ENCODE measurements around the gene GOLGA6B. TPM values are rescaled to one million over a fixed set of nuclear protein-coding genes. Genes with fewer than 3 reads are reported as not detected.

Gene GOLGA6B
- polyA plus RNA-seq, 4 donors, result 0.06 TPM; not detected in 3

DNA sequence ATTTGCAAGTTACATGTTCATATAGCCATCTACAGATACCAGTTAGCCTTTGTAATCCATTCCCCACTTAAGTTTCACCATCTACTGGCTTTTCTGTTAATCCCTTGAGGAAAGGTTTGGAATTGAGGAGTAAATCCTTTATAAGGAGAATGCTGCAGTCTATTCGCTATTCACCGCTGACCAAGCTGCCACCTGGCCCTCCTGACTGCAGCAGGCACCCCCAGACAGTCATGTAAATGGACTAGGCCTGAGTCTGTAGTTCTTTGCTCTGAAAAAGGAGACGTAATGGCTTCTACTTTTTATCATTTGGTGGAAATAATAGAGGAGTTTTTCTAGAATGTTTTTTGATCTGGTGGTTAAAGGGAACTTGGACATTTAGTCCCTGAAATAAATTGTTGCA lies 28.3 kb downstream of the GOLGA6B start:
- H3K4me1 ChIP-seq (ENCODE audit: control insufficient read depth in 3 of 3, insufficient read depth in 2 of 3, low read depth in 1 of 3, low read length in 2 of 3), result peaks cover 0 to 5% (median 0%) of the 10 kb centered on the region in 3 donors
- FAIRE-seq, result no peak
- H3K9me3 ChIP-seq (ENCODE audit: control insufficient read depth in 2 of 2, insufficient read depth in 1 of 2, low read depth in 1 of 2, low read length in 1 of 2), result no peaks in the 10 kb centered on the region
- H3K36me3 ChIP-seq (ENCODE audit: control insufficient read depth in 3 of 3, insufficient read depth in 2 of 3, low read depth in 1 of 3, low read length in 3 of 3), result no peaks in the 10 kb centered on the region
- H3K27ac ChIP-seq (ENCODE audit: low read depth in 1 of 3, low read length in 2 of 3), result no peak overlapping the region
- peaks cover 0 to 5% (median 4%) of the 10 kb centered on the region in 3 donors for H3K27me3 ChIP-seq (ENCODE audit: control insufficient read depth in 3 of 3, insufficient read depth in 3 of 3, low read length in 3 of 3)
- no peak overlapping the region for H3K4me3 ChIP-seq (ENCODE audit: low read depth in 1 of 3, low read length in 3 of 3)
- no peak for DNase-seq
- WGBS, 3 donors, result 89 to 96% (median 95%) methylated on average over 3 of the region's 3 CpGs

DNA sequence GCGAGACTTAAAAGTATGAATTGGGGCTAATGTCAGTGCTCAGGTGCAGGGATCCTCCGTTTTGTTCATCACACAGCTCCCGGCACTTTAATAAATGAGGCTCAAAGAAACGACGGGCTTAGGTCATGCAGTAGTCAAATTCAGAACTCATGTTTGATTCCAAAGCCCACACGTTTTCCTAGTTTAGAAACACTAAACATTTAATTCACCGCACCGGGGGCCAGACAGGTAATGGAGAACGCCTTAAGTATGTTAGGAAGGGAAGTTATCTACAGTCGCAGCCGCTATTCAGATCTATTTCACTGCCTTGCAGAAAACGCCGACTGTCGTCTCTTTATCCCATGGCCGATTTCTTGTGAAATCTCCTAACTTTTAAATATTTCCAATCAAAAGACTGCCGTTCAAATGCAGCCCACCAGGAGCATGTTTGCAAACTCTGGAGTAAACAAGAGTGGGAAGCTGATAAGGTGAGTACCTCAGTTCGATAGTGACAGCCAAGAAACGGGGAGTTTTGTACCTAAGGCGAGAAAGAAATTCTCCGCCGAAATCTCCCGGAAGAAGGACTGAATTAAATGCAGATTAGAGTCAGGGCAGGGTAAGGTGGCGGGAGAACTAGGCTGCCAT lies 30.9 kb downstream of the GOLGA6B start:
- H3K27me3 ChIP-seq (ENCODE audit: control insufficient read depth in 3 of 3, insufficient read depth in 3 of 3, low read length in 3 of 3), result peaks cover 0 to 5% (median 0%) of the 10 kb centered on the region in 3 donors
- peak overlapping the region; percentile 85 to 98 (median 90) for H3K27ac ChIP-seq (ENCODE audit: low read depth in 1 of 3, low read length in 2 of 3)
- FAIRE-seq, result no peak
- H3K9me3 ChIP-seq (ENCODE audit: control insufficient read depth in 2 of 2, insufficient read depth in 1 of 2, low read depth in 1 of 2, low read length in 1 of 2), result no peaks in the 10 kb centered on the region
- 9 to 22% (median 18%) methylated on average over 23 of the region's 23 CpGs for WGBS, 3 donors
- peaks cover 0 to 5% (median 0%) of the 10 kb centered on the region in 3 donors for H3K4me1 ChIP-seq (ENCODE audit: control insufficient read depth in 3 of 3, insufficient read depth in 2 of 3, low read depth in 1 of 3, low read length in 2 of 3)
- DNase-seq, result peak in 1 of 2 donors; percentile 21
- peak overlapping the region; percentile 75 to 81 (median 77) for H3K4me3 ChIP-seq (ENCODE audit: low read depth in 1 of 3, low read length in 3 of 3)
- no peaks in the 10 kb centered on the region for H3K36me3 ChIP-seq (ENCODE audit: control insufficient read depth in 3 of 3, insufficient read depth in 2 of 3, low read depth in 1 of 3, low read length in 3 of 3)

DNA sequence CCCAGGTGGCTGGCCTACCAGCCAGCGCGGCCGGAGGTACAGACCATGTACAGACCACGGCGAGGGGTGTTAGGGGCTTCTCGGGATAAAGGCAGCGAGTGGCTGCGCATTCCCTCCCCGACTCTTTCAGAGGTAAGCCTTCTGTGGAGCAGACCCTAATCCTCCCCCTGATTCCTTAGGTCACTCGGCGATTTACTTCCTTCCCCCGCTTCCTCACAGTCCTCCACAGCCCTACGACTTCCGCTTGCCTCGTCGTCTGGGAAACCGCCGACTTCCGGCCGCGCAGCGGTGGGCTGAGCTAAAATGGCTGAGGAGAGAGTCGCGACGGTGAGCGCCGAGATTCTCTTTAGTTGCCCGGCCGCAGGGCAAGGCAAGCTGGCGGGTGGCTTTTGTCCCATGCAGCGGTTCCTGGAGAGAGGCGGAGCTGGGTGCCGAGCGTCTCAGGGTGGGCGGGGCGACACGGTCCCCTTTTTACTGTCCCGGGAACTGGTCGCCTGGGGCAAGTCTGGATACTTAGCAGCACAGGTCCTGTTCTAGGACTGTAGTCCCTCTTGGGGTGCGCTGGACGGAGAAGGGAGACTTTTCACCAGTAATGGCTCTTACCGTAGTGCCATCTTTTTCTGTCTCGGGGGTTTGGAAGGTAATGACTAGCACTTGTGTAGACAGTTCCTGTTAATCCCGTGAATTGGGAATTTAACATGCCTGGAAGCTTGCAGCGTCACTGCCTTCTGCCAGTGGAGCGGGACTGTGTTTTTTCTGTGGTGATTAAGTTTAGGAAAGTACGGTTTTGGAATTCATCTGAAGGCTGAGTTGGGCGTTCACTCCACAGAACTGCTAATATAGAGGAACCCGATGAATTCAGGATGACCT lies 31.7 kb downstream of the GOLGA6B start, which contains the start of the genes BBS4 and HIGD2B:
Gene BBS4, plus strand, starts transcription at position 283 of the 870 bp plus-strand sequence. Its CDS starts 21 bp downstream, at position 304.
Gene HIGD2B, minus strand, starts transcription at position 258 of the 870 bp plus-strand sequence. CDS start 9,808 bp downstream, outside the sequence.
- peak within 1 kb of the TSS; percentile 75 to 81 (median 77) for H3K4me3 ChIP-seq (ENCODE audit: low read depth in 1 of 3, low read length in 3 of 3)
- FAIRE-seq (no peak), DNase-seq (peak; percentile 93 to 97)
- 0 to 1% (median 0%) methylated on average over 48 to 49 of the region's 49 CpGs for WGBS, 3 donors
- peaks cover 0 to 5% (median 0%) of the 10 kb centered on the region in 3 donors for H3K4me1 ChIP-seq (ENCODE audit: control insufficient read depth in 3 of 3, insufficient read depth in 2 of 3, low read depth in 1 of 3, low read length in 2 of 3)
- peaks cover 0 to under 1% (median 0%) of the 10 kb centered on the region in 3 donors for H3K27me3 ChIP-seq (ENCODE audit: control insufficient read depth in 3 of 3, insufficient read depth in 3 of 3, low read length in 3 of 3)
- no peaks in the 10 kb centered on the region for H3K9me3 ChIP-seq (ENCODE audit: control insufficient read depth in 2 of 2, insufficient read depth in 1 of 2, low read depth in 1 of 2, low read length in 1 of 2)
- H3K36me3 ChIP-seq (ENCODE audit: control insufficient read depth in 3 of 3, insufficient read depth in 2 of 3, low read depth in 1 of 3, low read length in 3 of 3), result no peaks in the 10 kb centered on the region
- H3K27ac ChIP-seq (ENCODE audit: low read depth in 1 of 3, low read length in 2 of 3), result peak within 1 kb of the TSS; percentile 85 to 98 (median 90)

DNA sequence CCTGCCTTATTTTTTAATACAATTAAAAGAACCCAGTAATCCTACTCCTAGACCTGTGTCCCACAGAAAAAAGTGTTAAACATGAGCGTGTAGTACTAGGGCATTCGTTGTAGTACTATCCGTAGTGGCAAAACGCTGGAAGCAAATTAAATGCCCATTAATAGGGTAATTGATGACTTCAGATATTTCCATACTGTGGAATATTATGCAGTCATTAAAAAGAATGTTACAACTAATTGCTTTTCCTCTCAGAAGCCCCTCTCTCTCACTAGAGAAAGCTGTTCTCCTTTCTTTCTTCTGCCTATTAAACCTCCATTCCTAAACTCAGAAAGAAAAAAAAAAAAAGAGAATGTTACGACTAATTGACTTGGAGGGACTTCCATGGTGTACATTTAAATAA lies 34.2 kb downstream of the GOLGA6B start:
- no peak overlapping the region for H3K4me3 ChIP-seq (ENCODE audit: low read depth in 1 of 3, low read length in 3 of 3)
- H3K9me3 ChIP-seq (ENCODE audit: control insufficient read depth in 2 of 2, insufficient read depth in 1 of 2, low read depth in 1 of 2, low read length in 1 of 2), result no peaks in the 10 kb centered on the region
- FAIRE-seq, result no peak
- H3K27me3 ChIP-seq (ENCODE audit: control insufficient read depth in 3 of 3, insufficient read depth in 3 of 3, low read length in 3 of 3), result no peaks in the 10 kb centered on the region
- H3K4me1 ChIP-seq (ENCODE audit: control insufficient read depth in 3 of 3, insufficient read depth in 2 of 3, low read depth in 1 of 3, low read length in 2 of 3), result peaks cover 0 to 5% (median 0%) of the 10 kb centered on the region in 3 donors
- peaks cover 0 to 4% (median 0%) of the 10 kb centered on the region in 3 donors for H3K36me3 ChIP-seq (ENCODE audit: control insufficient read depth in 3 of 3, insufficient read depth in 2 of 3, low read depth in 1 of 3, low read length in 3 of 3)
- DNase-seq, result no peak
- 99% methylated on average over 5 of the region's 5 CpGs for WGBS, 3 donors
- no peak overlapping the region for H3K27ac ChIP-seq (ENCODE audit: low read depth in 1 of 3, low read length in 2 of 3)

DNA sequence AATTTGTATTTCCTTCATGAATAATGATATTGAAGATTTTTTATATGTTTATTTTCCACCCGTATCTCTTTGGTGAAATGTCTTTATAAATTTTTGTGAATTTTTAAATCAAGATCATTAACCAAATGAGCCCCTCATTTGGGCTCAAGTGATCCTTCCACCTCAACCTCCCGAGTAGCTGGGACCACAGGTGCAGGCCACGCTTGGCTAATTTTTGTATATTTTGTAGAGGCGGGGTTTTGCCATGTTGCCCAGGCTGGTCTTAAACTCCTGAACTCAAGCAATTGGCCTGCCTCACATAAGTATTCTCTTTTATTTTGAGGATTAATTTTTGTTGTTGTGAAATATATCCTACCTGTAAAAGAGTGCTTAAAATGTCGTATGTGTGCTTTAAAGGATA lies 36.4 kb downstream of the GOLGA6B start:
- Histone ChIP-seq H3K27ac (ENCODE audit: low read depth in 1 of 3, low read length in 2 of 3) (no peak overlapping the region), H3K4me3 (ENCODE audit: low read depth in 1 of 3, low read length in 3 of 3) (no peak overlapping the region), H3K9me3 (ENCODE audit: control insufficient read depth in 2 of 2, insufficient read depth in 1 of 2, low read depth in 1 of 2, low read length in 1 of 2) (no peaks in the 10 kb centered on the region), H3K27me3 (ENCODE audit: control insufficient read depth in 3 of 3, insufficient read depth in 3 of 3, low read length in 3 of 3) (no peaks in the 10 kb centered on the region), H3K36me3 (ENCODE audit: control insufficient read depth in 3 of 3, insufficient read depth in 2 of 3, low read depth in 1 of 3, low read length in 3 of 3) (peaks cover 0 to 4% (median 0%) of the 10 kb centered on the region in 3 donors), H3K4me1 (ENCODE audit: control insufficient read depth in 3 of 3, insufficient read depth in 2 of 3, low read depth in 1 of 3, low read length in 2 of 3) (no peaks in the 10 kb centered on the region)
- no peak for DNase-seq
- FAIRE-seq, result no peak
- 85 to 90% (median 87%) methylated on average over 5 of the region's 5 CpGs for WGBS, 3 donors

DNA sequence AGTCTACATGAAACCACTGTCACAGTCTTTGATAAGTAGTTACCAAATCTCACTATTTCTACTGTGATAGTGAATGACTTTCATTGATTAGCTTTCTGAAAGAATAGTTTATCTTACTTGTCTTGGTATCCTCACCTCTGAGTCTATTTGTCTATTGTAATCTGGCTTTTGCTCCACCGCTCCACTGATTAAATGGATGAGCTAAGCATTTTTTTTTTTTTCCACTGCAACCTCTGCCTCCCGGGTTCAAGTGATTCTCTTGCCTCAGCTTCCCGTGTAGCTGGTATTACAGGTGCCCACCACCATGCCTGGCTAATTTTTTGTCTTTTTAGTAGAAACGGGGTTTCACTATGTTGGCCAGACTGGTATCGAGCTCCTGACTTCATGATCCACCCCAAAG lies 44.4 kb downstream of the GOLGA6B start:
- Histone ChIP-seq H3K4me1 (ENCODE audit: control insufficient read depth in 3 of 3, insufficient read depth in 2 of 3, low read depth in 1 of 3, low read length in 2 of 3) (no peaks in the 10 kb centered on the region), H3K27me3 (ENCODE audit: control insufficient read depth in 3 of 3, insufficient read depth in 3 of 3, low read length in 3 of 3) (no peaks in the 10 kb centered on the region), H3K27ac (ENCODE audit: low read depth in 1 of 3, low read length in 2 of 3) (no peak overlapping the region), H3K36me3 (ENCODE audit: control insufficient read depth in 3 of 3, insufficient read depth in 2 of 3, low read depth in 1 of 3, low read length in 3 of 3) (no peaks in the 10 kb centered on the region), H3K9me3 (ENCODE audit: control insufficient read depth in 2 of 2, insufficient read depth in 1 of 2, low read depth in 1 of 2, low read length in 1 of 2) (no peaks in the 10 kb centered on the region), H3K4me3 (ENCODE audit: low read depth in 1 of 3, low read length in 3 of 3) (no peak overlapping the region)
- FAIRE-seq (no peak), DNase-seq (no peak)
- WGBS, 3 donors, result 88 to 93% (median 92%) methylated on average over 5 of the region's 5 CpGs

DNA sequence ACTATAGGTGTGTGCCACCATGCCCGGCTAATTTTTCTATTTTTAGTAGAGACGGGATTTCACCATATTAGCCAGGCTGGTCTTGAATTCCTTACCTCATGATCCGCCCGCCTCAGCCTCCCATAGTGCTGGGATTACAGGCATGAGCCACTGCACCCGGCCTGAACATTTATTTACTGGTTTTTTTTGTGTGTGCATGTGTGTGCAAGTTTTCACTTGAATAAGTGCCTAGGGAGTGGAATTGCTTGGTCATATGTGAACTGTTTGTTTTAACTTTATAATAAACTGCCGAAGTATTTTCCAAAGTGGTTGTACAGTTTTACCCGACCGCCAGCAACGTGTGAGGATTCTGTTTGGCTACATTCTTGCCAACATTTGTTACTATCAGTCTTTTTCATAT lies 45.6 kb downstream of the GOLGA6B start:
- no peak for DNase-seq
- 93 to 94% (median 93%) methylated on average over 9 of the region's 9 CpGs for WGBS, 3 donors
- FAIRE-seq, result no peak

DNA sequence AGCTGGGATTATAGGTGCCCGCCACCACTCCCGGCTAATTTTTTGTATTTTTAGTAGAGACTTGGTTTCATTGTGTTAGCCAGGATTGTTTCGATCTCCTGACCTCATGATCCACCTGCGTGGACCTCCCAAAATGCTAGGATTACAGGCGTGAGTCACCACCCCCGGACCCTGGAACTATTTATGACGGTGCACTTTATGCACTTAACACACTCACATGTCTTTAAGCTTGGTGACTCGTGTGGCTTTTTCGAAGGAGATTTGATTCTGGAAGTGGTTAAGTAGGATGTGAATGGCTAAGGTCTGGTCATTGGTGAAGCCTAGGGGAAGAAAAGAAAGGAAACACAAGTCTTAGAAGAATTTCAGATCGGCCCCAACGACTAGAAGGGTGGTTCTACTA lies 51.8 kb downstream of the GOLGA6B start:
- Histone ChIP-seq H3K36me3 (ENCODE audit: control insufficient read depth in 3 of 3, insufficient read depth in 2 of 3, low read depth in 1 of 3, low read length in 3 of 3) (no peaks in the 10 kb centered on the region), H3K27me3 (ENCODE audit: control insufficient read depth in 3 of 3, insufficient read depth in 3 of 3, low read length in 3 of 3) (no peaks in the 10 kb centered on the region), H3K4me1 (ENCODE audit: control insufficient read depth in 3 of 3, insufficient read depth in 2 of 3, low read depth in 1 of 3, low read length in 2 of 3) (no peaks in the 10 kb centered on the region), H3K4me3 (ENCODE audit: low read depth in 1 of 3, low read length in 3 of 3) (no peak overlapping the region), H3K9me3 (ENCODE audit: control insufficient read depth in 2 of 2, insufficient read depth in 1 of 2, low read depth in 1 of 2, low read length in 1 of 2) (no peaks in the 10 kb centered on the region), H3K27ac (ENCODE audit: low read depth in 1 of 3, low read length in 2 of 3) (no peak overlapping the region)
- FAIRE-seq (no peak), DNase-seq (no peak)
- whole genome bisulfite sequencing, 3 donors, result 83 to 91% (median 89%) methylated on average over 11 of the region's 11 CpGs

More for the DNA sequence above, 45.6 kb downstream of the GOLGA6B start:
- no peaks in the 10 kb centered on the region for H3K36me3 ChIP-seq (ENCODE audit: control insufficient read depth in 3 of 3, insufficient read depth in 2 of 3, low read depth in 1 of 3, low read length in 3 of 3)
- H3K9me3 ChIP-seq (ENCODE audit: control insufficient read depth in 2 of 2, insufficient read depth in 1 of 2, low read depth in 1 of 2, low read length in 1 of 2), result no peaks in the 10 kb centered on the region
- H3K4me3 ChIP-seq (ENCODE audit: low read depth in 1 of 3, low read length in 3 of 3), result no peak overlapping the region
- no peak overlapping the region for H3K27ac ChIP-seq (ENCODE audit: low read depth in 1 of 3, low read length in 2 of 3)
- no peaks in the 10 kb centered on the region for H3K27me3 ChIP-seq (ENCODE audit: control insufficient read depth in 3 of 3, insufficient read depth in 3 of 3, low read length in 3 of 3)
- no peaks in the 10 kb centered on the region for H3K4me1 ChIP-seq (ENCODE audit: control insufficient read depth in 3 of 3, insufficient read depth in 2 of 3, low read depth in 1 of 3, low read length in 2 of 3)

Measured in small intestine (tissue), 7 donors.